Subcutaneous preadipocyte (primary cell): ENCODE results near the gene HLA-DQA1. TPM values are rescaled to one million over a fixed set of nuclear protein-coding genes. Genes with fewer than 3 reads are reported as not detected.

ENCODE experiments used
- total RNA-seq: library from RNA; depleted of rRNA; stranded (reverse); fragments of >200 nt; gene quantifications from 2 replicates; pipeline ENCODE4 v1.2.3, GENCODE V29; 2012

The HLA-DQA1 gene
- not detected in 2 replicates for total RNA-seq

DNA sequence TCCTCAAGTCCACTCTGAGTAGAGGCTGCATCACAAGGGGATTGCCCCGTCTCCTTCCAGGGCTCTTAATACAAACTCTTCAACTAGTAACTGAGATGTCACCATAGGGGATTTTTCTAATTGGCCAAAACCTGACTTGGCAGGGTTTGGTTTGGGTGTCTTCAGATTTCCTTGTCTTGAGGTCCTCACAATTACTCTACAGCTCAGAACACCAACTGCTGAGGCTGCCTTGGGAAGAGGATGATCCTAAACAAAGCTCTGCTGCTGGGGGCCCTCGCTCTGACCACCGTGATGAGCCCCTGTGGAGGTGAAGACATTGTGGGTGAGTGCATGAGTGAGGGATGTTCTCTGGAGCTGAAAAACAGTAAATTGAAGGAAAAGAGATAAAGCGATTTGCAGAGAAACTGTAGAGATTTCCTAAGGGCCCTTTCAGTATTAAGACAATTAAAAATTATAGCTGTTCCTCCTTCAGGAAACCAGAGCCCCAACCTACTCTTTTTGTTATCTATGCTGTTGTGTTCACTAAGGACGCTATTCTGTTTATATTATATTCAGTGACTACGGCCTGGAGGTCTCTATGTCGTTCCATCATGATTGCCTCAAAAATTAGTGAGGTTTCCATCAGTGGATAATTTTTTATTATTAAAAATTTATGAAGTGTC lies at the start of gene HLA-DQA1:
TSS of gene HLA-DQA1 (plus strand) at position 188 of the 662 bp plus-strand sequence. CDS start at position 241, 53 bp downstream.

GRCh38 chr6:32589596-32590449 lies 47.4 kb upstream of the HLA-DQA1 start, which contains the start of gene HLA-DRB1:
Gene HLA-DRB1, minus strand, starts transcription at chr6:32589848. Its CDS starts 106 bp downstream, at chr6:32589742.

GRCh38 chr6:32666420-32667300 lies 29.5 kb downstream of the HLA-DQA1 start, which contains the start of gene HLA-DQB1:
Gene HLA-DQB1, minus strand, starts transcription at chr6:32666657. Its CDS starts 50 bp downstream, at chr6:32666607.

Other genes starting within 250 kb of the HLA-DQA1 start
- not detected in 2 replicates for gene BTNL2, start 230.2 kb upstream of the HLA-DQA1 start, total RNA-seq
- gene HLA-DRA, start 197.5 kb upstream of the HLA-DQA1 start, total RNA-seq = 0.73 and 2.0 TPM in 2 replicates
- gene HLA-DRB5, start 107.1 kb upstream of the HLA-DQA1 start, total RNA-seq = not detected in 2 replicates
- under 0.01 TPM in 1 of 2 replicates, not detected in the other for gene HLA-DRB1, start 47.6 kb upstream of the HLA-DQA1 start, total RNA-seq
- gene HLA-DQB1, start 29.3 kb downstream of the HLA-DQA1 start, total RNA-seq = not detected in 2 replicates
- gene HLA-DQA2, start 104.0 kb downstream of the HLA-DQA1 start, total RNA-seq = not detected in 2 replicates
- not detected in 2 replicates for gene HLA-DQB2, start 126.1 kb downstream of the HLA-DQA1 start, total RNA-seq
- gene HLA-DOB, start 179.6 kb downstream of the HLA-DQA1 start, total RNA-seq = 0.37 and 0.39 TPM in 2 replicates
- 21.7 and 22.5 TPM in 2 replicates for gene TAP2, start 201.3 kb downstream of the HLA-DQA1 start, total RNA-seq
- gene PSMB8, start 206.6 kb downstream of the HLA-DQA1 start, total RNA-seq = 40.3 and 47.8 TPM in 2 replicates
- gene TAP1, start 216.3 kb downstream of the HLA-DQA1 start, total RNA-seq = 32.0 and 33.4 TPM in 2 replicates
- gene PSMB9, start 216.8 kb downstream of the HLA-DQA1 start, total RNA-seq = 10.8 and 18.4 TPM in 2 replicates